OCI-LY1 (cell line): Measurements from ENCODE around the gene RNF157.

Source experiments
- H2AFZ ChIP-seq: fragments of 200-600 bp; sonication (generic), shearing (Covaris generic); 2 replicates; pipeline ENCODE4 v1.6.0; 2014; ENCODE audit warnings: antibody characterized with exemption, mild to moderate bottlenecking, low read length
- H3F3A ChIP-seq: fragments of 200-600 bp; sonication (generic), shearing (Covaris generic); 2 replicates; pipeline ENCODE4 v1.6.0; 2014; ENCODE audit warnings: mild to moderate bottlenecking, antibody characterized with exemption, low read length, moderate library complexity; ENCODE audit not compliant: insufficient read depth
- H3K27ac ChIP-seq: fragments of 200-600 bp; sonication (generic); 2 replicates; pipeline ENCODE4 v1.5.1; 2014; ENCODE audit warnings: low read length, mixed run types, mild to moderate bottlenecking, low read depth; ENCODE audit not compliant: poor library complexity, severe bottlenecking
- H3K27me3 ChIP-seq: fragments of 200-600 bp; sonication (generic); 2 replicates; pipeline ENCODE4 v1.6.0; 2014; ENCODE audit warnings: antibody characterized with exemption, mild to moderate bottlenecking, low read length, moderate library complexity; ENCODE audit not compliant: insufficient read depth
- H3K36me3 ChIP-seq: fragments of 200-600 bp; sonication (generic); 2 replicates; pipeline ENCODE4 v1.6.1; 2014; ENCODE audit warnings: mild to moderate bottlenecking, antibody characterized with exemption, low read length, moderate library complexity, mixed read lengths; ENCODE audit not compliant: insufficient read depth
- H3K4me1 ChIP-seq: fragments of 200-600 bp; sonication (generic); 2 replicates; pipeline ENCODE4 v1.5.1; 2014; ENCODE audit warnings: mild to moderate bottlenecking, low read length, moderate library complexity; ENCODE audit not compliant: insufficient read depth, severe bottlenecking
- H3K4me2 ChIP-seq: fragments of 200-600 bp; sonication (generic), shearing (Covaris generic); 2 replicates; pipeline ENCODE4 v1.6.1; 2014; ENCODE audit warnings: low read length
- H3K4me3 ChIP-seq: fragments of 200-600 bp; sonication (generic); 2 replicates; pipeline ENCODE4 v1.5.1; 2014; ENCODE audit warnings: low read length, low read depth, mild to moderate bottlenecking, mixed read lengths; ENCODE audit not compliant: poor library complexity, severe bottlenecking
- H3K79me2 ChIP-seq: fragments of 200-600 bp; shearing (Covaris generic); 2 replicates; pipeline ENCODE4 v1.6.1; 2016; ENCODE audit warnings: mixed run types, low read length, mixed read lengths; ENCODE audit not compliant: insufficient read depth
- H3K9ac ChIP-seq: fragments of 200-600 bp; sonication (generic), shearing (Covaris generic); 2 replicates; pipeline ENCODE4 v1.6.1; 2014; ENCODE audit warnings: mild to moderate bottlenecking, low read length, mixed read lengths
- H3K9me2 ChIP-seq: fragments of 200-600 bp; sonication (generic), shearing (Covaris generic); 2 replicates; pipeline ENCODE4 v1.6.1; 2014; ENCODE audit warnings: low read depth, mild to moderate bottlenecking, low read length, mixed read lengths
- H3K9me3 ChIP-seq: fragments of 200-600 bp; shearing (Covaris generic); 2 replicates; pipeline ENCODE4 v1.6.1; 2014; ENCODE audit warnings: low read length, mixed read lengths
- H4K20me1 ChIP-seq: fragments of 200-600 bp; sonication (generic), shearing (Covaris generic); 2 replicates; pipeline ENCODE4 v1.6.0; 2016; ENCODE audit warnings: mild to moderate bottlenecking, low read length; ENCODE audit not compliant: insufficient read depth
- EZH2 ChIP-seq: fragments of 200-600 bp; sonication (generic), shearing (Covaris generic); IDR thresholded peaks from 2 replicates; pipeline ENCODE4 v1.8.0; 2017; ENCODE audit warnings: borderline replicate concordance, mixed run types, mild to moderate bottlenecking, antibody characterized with exemption, low read length, moderate library complexity, mixed read lengths
- TF ChIP-seq, protein P1 (sequence below): fragments of 200-600 bp; sonication (generic), shearing (Covaris generic); IDR thresholded peaks from 2 replicates; pipeline ENCODE4 v1.5.1; 2017; ENCODE audit warnings: mild to moderate bottlenecking, antibody characterized with exemption, low read length, moderate library complexity, mixed read lengths

Gene RNF157

DNA sequence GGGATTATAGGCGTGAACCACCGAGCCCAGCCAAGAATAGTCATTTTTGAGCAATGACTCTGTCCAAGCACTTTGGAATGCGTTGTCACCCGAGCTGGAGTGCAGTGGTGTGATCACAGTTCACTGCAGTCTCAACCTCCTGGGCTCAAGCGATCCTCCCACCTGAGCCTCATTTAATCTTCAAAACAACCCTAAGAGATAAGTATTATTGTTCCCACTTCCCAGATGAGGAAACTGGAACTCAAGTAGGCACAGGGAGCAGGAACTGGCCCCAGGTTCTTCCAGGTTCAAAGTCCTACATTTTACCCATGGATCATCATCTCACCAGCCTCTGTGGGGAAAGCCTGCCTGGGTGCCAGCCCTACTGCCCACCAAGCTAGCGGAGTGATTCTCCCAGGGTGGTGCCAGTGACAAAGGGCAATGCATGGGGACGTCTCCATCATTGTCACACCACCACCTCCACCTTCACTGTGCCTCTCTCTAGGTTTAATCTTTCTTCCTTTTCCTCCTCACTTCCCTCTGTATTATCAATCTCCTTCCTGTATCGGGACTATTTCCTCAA lies 11.3 kb upstream of the RNF157 start:
- H4K20me1 ChIP-seq = no peaks in the 10 kb centered on the region
- H3K9me2 ChIP-seq = no peaks in the 10 kb centered on the region
- H3K9ac ChIP-seq = no peak overlapping the region
- no peak overlapping the region for H3K27ac ChIP-seq
- peaks cover 5% of the 10 kb centered on the region; the same call in 1 of the 2 replicates for H3K27me3 ChIP-seq
- no peaks in the 10 kb centered on the region for H3K36me3 ChIP-seq
- H3K4me3 ChIP-seq = no peak overlapping the region
- no peak overlapping the region for H3K4me2 ChIP-seq
- H3K79me2 ChIP-seq = no peaks in the 10 kb centered on the region
- no peak for TF ChIP-seq EZH2
- TF ChIP-seq, protein P1, sequence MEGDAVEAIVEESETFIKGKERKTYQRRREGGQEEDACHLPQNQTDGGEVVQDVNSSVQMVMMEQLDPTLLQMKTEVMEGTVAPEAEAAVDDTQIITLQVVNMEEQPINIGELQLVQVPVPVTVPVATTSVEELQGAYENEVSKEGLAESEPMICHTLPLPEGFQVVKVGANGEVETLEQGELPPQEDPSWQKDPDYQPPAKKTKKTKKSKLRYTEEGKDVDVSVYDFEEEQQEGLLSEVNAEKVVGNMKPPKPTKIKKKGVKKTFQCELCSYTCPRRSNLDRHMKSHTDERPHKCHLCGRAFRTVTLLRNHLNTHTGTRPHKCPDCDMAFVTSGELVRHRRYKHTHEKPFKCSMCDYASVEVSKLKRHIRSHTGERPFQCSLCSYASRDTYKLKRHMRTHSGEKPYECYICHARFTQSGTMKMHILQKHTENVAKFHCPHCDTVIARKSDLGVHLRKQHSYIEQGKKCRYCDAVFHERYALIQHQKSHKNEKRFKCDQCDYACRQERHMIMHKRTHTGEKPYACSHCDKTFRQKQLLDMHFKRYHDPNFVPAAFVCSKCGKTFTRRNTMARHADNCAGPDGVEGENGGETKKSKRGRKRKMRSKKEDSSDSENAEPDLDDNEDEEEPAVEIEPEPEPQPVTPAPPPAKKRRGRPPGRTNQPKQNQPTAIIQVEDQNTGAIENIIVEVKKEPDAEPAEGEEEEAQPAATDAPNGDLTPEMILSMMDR = no peak
- no peaks in the 10 kb centered on the region for H3F3A ChIP-seq
- no peaks in the 10 kb centered on the region for H3K9me3 ChIP-seq
- peaks cover 12% of the 10 kb centered on the region for H3K4me1 ChIP-seq
- no peak overlapping the region for H2AFZ ChIP-seq

DNA sequence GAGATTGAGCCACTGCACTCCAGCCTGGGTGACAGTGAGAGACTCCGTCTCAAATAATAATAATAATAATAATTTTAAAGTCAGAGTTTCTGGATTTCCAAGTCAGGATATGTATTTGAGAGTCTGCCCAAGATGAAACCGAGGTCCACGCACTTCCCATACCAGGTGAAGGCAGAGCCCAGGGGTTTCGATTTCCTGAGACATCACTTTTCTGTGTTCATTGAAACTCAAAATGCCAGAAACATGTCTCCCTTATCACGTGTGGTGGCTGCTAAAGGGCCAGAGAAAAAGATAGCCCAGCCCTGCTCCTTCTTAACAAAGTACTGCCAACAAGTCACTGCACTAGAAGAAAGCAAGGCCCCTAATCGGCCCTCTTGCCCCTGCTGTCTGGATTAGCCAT lies 9.8 kb upstream of the RNF157 start:
- Histone ChIP-seq H3K27me3 (peaks cover 9% of the 10 kb centered on the region; the same call in 1 of the 2 replicates), H3K27ac (no peak overlapping the region), H3K4me1 (peaks cover 12% of the 10 kb centered on the region)

DNA sequence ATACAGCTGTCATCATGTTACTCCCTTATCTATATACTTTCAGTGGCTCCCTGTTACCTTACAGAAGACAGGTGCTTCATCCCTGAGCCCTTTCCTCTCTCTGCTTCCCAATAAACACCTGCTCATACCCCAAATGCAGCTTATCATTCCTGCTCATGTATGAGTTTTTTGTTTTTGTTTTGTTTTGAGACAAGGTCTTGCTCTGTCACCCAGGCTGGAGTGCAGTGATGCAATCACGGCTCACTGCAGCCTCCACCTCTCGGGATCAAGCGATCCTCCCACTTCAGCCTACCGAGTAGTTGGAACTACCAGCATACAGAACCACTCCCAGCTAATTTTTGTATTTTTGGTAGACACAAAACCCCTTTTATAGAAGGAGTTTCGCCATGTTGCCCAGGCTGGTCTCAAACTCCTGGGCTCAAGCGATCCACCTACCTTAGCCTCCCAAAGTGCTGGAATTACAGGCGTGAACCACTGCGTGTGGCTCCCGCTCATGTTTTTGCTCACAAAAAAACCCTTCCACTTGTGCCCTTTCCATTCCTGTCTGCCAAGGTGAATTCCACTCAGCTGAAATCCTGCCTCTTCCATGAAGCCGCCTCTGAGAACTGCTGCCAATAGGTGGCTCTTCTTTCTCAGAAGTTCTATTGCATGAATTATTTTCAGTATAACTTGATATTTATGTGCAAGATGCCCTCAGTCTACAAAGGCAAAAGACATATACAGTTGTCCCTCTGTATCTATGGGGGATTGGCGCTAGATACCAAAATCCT lies 7.9 kb upstream of the RNF157 start:
- H3K4me2 ChIP-seq = no peak overlapping the region
- H3K36me3 ChIP-seq = no peaks in the 10 kb centered on the region
- peaks cover 12% of the 10 kb centered on the region; the same call in 1 of the 2 replicates for H3K27me3 ChIP-seq
- no peak overlapping the region for H3K9ac ChIP-seq
- H3K4me1 ChIP-seq = peaks cover 12% of the 10 kb centered on the region
- no peak overlapping the region for H3K4me3 ChIP-seq
- H3K79me2 ChIP-seq = no peaks in the 10 kb centered on the region
- no peak for TF ChIP-seq EZH2
- TF ChIP-seq, protein P1 = peak; percentile 16; the same call in 1 of the 2 replicates
- H4K20me1 ChIP-seq = no peaks in the 10 kb centered on the region
- H3K9me2 ChIP-seq = no peaks in the 10 kb centered on the region
- no peak overlapping the region for H3K27ac ChIP-seq
- no peak overlapping the region for H2AFZ ChIP-seq
- no peaks in the 10 kb centered on the region for H3K9me3 ChIP-seq
- H3F3A ChIP-seq = no peaks in the 10 kb centered on the region

More for the DNA sequence above, 9.8 kb upstream of the RNF157 start:
- no peaks in the 10 kb centered on the region for H4K20me1 ChIP-seq
- no peak overlapping the region for H2AFZ ChIP-seq
- H3K4me3 ChIP-seq = no peak overlapping the region
- no peaks in the 10 kb centered on the region for H3K9me3 ChIP-seq
- no peaks in the 10 kb centered on the region for H3K9me2 ChIP-seq
- TF ChIP-seq, protein P1 = no peak
- no peak for TF ChIP-seq EZH2
- no peak overlapping the region for H3K9ac ChIP-seq
- no peak overlapping the region for H3K4me2 ChIP-seq
- H3K36me3 ChIP-seq = no peaks in the 10 kb centered on the region
- H3F3A ChIP-seq = no peaks in the 10 kb centered on the region
- no peaks in the 10 kb centered on the region for H3K79me2 ChIP-seq
